NK-92 treated with Interleukin-12 subunit alpha and Interleukin-12 subunit beta, amount 100 ng/mL, for 24 hours (cell line): ENCODE measurements around the gene CCDC92B.

Source experiments
- DNase-seq: peaks from one replicate; lab custom pipeline; 2025; lab: John Stamatoyannopoulos, UW

The CCDC92B gene

DNA sequence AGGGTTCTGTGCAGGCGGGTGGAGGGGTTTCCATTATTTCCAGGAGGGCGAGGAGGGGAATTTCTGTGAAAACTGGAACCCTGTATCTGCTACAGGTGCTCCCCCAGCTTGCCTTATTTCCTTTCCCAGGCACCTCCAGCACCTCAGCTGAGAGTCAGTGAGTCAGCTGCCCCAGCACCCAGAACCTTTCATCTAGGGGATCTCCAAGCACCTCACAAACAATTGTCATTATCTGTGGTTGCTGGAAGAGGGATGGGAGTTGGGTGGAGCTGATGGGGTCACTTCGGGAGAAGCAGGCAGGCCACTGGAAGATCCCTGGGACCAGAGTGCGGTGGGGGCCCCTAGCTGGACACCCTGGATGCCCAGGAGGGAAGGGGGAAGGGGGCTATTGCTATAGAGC lies 27.8 kb downstream of the CCDC92B start:
- DNase-seq, result no peak

DNA sequence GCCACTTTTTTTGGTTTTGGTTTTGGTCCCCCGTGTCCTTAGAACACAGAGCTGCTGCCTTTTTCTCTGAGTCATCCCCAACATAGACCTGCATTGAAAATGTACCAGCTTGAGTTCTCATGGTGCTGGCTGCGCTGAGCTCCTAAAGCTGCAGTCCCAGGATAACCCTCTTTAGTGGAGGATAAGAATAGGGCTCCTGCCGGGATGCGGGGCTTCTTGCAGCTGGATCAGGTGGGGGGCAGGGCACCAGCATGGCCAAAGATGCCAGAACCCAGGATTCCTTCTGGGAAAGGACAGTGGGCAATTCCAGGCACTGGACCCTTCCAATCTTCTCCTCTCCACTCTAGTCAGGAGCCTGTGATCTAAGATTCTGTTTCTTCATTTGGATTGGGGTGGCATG lies 29.6 kb downstream of the CCDC92B start:
- no peak for DNase-seq

DNA sequence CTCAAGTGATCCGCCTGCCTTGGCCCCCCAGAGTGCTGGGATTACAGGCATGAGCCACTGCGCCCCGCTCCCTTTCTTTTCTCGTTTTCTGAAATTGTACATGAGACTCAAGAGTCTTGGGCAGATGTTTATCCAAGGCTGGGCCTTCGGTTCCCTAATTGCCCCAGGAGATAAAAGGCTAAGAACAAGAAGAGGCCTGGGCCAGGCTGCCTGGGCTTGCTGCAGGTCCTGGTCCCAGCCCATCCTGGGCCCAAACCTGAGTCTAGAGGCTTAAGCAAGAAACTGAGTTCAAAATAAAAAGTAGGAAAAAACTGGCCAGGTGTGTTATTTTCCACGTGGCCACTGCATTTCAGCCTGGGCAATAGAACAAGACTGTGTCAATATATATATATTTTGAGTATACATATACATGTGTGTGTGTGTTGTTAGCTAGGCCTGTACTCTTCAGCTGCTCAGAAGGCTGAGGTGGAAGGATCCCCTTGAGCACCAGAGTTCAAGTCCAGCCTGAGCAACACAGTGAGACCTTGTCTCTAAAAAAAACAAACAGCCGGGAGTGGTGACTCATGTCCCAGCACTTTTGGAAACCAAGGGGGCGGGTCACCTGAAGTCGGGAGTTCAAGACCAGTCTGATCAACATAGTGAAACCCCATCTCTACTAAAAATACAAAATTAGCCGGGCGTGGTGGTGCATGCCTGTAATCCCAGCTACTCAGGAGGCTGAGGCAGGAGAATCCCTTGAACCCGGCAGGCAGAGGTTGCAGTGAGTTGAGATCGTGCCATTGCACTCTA lies 31.1 kb downstream of the CCDC92B start:
- DNase-seq, result no peak

DNA sequence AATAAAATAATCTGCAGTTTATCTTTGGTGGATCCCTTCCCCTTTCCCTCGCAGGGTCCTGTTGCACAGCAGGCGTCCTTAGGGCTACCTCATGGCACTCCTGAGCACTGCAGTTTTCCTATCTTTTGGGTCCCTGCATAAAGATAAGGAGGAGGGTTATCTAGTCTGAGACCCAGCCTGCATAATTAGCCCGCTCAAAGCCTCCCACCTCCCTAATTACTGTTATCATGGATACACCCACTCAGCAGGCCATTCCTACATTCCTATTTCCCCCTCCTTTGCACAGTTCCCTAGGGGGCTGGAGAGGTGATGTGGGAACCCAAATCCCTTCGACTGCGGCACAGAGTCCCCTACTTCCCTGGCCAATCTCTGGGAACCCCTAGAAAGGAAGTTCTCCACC lies 32.8 kb downstream of the CCDC92B start:
- DNase-seq, result no peak

DNA sequence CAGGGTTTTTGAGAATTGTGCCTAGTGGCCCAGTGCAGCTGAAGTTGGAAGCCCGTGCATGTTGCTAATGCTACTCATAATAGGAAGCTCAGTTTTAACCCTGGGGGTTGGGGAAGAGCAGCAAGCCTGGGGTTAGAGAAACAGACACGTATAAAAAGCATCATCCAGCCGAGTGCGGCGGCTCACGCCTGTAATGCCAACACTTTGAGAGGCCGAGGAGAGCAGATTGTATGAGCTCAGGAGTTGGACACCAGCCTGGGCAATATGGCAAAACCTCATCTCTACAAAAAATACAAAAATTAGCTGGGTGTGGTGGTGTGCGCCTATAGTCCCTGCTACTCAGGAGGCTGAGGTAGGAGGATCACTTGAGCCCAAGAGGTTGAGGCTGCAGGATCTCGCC lies 35.6 kb downstream of the CCDC92B start:
- DNase-seq, result no peak

DNA sequence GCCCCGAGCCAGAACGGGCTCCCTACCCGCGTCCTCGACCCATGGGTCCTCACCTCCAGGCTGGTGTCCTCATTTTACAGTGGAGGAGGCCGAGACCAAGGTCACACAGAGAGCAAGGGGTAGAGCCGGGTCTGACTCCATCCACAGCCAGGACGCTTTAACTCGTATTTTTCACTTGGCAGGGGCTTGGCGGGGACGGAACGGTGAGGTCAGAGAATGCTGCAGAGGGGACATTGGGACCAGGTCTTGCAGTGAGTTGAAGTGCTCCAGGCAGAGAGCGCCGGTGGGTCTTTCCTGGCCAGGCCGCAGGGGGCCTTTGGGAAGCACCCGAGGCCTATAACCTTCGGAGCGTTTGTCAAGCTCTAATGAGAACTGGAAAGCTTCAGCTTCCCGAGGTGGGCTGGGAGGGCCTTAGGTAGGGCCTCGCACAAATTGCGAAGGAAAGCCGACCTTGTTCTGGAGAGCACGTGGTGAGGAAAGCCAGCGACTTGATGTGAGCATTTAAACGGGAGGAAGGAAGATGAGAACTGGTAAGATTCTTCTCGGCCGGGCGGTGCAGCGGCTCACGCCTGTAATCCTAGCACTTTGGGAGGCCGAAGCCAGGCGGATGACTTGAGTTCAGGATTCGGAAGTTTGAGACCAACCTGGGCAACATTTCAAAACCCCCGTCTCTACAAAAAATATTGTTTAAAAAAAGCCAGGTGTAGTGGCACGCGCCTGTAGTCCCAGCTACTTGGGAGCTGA lies 37.0 kb downstream of the CCDC92B start:
- no peak for DNase-seq

DNA sequence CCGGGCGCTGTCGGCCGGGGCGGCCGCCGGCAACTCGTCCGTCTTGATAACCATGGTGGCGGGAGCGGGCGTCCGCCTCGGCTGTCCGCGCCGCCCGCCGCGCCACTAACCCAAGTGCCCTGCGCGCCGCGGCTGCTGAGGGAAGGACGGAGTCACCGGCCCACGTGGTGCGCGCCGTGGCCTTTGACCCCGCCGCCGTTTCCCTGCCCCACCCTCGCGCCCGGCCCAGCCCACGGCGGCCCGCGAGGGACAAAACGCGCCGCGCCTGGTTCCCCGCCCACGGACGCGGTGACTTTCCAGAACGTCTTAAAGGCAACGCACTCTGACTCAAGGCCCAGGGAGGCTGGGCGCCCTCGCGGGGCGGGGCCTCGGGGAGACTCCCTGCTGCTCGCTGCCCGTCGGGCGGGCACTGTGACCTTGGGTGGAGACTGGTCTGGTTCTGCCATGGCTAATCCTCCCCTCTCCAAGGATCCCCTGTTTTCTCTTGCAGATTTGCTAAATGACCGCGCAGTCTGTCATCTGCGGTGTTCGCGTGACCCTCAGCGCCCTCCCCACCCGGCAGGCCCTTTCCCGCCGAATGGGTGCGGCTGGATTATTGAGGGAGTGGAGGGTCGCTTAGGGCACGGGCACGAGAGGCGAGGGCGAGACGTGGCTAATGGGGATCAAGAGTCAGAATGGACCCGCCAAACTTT lies 37.7 kb downstream of the CCDC92B start, which contains the start of gene CLUH:
TSS of gene CLUH (minus strand) at position 157 of the 692 bp plus-strand sequence. CDS start at position 54, 103 bp downstream.
- DNase-seq, result peak; percentile 78

DNA sequence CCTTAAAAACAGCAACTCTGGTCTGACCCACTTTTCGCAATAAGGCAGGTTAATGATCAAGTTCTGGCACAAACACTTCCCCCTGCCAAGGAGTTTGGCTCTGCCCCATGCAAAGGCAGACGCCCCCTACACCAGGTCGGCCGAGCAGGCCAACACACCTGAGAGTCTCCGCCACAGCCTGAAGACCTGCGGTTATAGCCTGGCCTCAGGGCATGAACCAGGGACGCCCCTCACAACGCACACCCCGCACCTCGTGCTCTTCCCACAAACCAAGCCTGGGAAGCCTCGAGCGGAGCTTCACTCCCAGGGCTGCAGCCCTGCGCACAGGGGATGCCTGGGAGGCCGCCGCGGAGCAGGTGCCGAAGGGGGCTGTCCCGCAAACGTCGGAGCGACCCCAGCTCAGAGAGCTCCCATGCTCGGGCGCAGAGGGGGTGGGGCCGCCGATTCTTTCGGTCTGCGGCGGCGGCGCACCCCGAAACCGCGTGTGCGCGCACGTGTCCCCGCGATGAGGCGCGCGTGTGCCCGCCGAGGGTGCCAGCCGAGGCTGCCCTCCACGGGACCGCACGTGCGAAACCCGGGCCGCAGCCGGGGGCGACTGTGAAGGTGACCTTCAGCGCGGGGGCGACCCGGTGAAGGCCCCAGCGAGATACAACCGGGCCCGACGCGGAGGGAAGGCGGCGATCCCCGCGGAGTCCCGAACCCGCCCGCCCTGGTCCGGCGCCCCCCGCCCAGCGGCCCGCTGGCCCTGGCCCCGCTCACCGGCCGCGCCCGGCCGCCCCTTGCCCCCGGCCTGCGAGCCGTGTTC lies 38.4 kb downstream of the CCDC92B start:
- DNase-seq, result no peak

DNA sequence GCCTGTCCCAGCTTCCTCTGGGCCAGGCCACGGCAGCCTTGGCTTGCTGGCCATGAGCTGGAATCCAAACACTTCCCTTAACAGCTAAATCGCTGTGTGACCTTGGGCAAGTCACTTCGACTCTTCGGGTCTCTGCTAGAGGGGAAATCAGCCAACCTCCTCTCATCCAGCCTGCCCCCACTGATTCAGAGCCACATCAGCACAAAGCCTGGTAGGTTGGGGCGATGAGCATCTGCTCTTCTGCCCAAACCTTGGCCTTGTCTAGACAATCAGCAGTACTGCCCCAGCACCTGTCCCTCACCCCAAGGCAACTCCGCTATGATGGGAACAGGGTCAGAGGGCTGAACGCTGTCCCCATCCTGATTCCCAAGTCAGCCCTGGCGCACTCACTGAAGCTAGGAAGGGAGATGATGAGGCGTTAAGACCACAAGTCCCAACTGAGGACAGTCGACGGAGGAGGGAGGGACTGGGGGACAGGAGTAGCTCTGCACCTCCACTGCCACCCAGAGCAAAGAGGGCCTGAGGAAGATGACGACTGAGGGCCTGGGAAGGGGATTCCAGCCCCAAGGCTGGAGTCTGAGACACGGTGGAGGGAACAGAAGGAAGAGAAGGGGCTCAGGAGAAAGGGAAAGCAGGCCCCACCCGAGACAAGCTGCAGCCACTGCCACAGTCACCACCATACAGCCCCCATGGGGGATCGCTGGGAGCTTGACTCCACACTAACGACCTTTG lies 39.2 kb downstream of the CCDC92B start:
- no peak for DNase-seq

DNA sequence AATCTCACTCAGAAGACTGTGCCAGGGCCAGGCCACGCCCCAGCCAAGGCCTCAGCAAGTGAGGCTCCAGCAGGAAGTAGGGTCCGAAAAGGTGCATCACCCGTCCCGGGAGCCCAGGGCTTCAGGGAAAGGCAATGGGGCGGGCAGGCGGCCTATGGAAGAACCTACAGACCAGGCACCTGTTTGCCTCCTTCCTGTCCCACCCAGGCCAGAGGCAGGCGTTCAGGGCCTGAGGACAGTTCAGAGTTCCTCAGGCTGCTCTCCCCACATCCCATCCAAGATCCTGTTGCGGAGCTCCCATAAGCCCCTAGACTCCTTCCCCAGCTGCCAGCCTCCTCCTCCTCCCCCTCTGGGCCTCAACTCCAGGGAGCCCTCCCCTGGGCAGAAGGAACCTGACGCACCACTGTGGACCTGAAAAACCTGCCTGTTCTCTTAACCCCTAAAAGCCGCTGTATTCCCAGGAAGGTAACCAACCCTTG lies 40.2 kb downstream of the CCDC92B start:
- no peak for DNase-seq

DNA sequence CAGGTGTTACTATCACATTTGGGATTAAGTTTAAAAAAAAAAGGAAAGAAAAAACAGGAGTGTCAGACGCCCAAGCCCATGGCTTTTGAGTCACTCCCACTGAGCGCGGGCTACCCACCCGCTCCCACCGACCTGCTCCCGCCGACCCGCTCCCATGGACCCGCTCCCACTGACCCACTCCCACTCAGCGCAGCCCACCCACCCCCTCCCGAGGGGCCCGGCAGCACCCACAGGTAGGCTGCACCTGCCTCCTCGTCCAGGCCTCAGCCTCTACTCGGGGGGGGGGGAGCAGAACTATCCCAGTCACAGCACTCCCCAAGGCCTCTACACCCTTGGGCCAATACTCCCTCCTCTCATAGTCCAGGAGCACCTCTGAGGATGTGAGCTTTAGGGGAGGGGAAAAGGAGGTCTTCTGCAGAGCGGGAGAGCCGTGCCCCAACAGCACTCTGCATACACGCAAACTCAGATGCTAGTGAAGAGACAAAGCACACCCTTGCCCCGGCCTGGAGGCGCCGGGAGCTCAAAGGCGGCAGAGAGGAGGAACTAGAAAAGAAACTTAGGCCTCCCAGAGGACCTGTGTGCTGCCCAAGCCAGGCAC lies 40.8 kb downstream of the CCDC92B start:
- no peak for DNase-seq

DNA sequence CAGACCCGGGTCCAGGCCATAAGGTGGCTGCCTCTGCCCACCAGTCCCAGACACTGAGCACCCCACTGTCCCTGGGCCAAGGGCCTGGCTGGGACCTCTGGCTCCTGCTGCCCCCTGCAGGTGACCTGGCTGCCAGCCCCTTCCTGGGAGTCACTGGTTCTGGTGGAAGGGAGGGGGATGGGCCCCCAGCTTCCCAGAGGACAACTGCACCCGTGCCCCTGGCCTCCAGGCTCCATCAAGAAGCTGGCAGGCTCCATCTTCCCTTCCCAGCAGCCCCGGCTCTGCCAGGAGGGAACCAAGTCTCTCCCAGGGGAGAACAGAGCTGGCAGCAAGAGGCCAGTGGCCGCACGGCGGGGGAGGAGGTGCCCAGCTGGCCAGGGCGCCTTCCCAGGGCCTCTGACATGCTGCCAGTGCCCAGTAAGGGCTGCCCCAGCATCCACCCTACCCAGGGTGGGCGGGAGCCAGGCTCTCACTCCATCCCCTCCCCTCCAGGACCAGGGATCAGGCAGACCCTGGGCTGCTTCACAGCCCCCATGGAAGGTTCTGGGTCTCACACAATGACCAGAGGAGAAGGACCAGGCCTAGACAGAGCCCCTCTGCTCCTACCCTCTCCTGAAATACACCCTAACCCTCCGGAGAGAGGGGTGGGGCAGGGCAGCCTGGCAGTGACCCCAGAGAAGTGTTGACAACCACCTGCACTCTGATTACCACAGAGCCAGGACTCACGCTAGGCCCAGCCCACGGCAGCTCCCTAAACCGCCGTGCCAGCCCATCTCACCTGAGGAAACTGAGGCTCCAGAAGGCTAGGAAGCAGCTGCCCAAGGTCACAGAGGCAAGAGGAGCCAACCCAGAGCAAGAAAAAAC lies 41.5 kb downstream of the CCDC92B start:
- no peak for DNase-seq

DNA sequence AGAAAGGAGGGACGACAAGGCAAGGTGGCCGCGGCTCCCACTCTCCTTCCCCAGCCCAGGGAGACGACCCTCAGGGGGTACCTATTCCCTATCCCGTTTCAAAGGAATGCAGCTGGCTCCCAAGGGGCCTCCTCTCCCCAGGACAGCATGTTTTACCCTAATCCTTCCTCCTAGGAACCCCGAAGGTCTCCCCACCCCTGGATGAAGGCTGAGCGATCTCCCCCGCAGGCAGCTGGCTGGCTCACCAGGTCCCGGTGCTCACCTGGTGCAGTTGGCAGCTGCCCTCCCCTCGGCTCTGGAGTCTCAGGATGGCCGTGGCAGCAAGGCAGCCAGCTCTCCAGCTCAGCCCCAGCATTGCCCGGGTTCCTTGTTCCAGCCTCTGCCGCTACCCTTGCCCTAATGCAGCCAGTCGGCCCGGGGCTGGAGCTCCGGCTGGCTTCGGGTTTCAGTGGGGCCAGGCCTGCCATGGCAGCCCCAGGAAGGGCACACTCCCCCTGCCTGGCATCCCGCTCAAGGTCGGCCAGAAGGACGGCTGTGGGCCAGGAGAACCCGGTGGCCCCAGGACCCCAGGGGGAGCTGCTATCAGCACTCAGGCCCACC lies 42.4 kb downstream of the CCDC92B start:
- DNase-seq, result no peak

DNA sequence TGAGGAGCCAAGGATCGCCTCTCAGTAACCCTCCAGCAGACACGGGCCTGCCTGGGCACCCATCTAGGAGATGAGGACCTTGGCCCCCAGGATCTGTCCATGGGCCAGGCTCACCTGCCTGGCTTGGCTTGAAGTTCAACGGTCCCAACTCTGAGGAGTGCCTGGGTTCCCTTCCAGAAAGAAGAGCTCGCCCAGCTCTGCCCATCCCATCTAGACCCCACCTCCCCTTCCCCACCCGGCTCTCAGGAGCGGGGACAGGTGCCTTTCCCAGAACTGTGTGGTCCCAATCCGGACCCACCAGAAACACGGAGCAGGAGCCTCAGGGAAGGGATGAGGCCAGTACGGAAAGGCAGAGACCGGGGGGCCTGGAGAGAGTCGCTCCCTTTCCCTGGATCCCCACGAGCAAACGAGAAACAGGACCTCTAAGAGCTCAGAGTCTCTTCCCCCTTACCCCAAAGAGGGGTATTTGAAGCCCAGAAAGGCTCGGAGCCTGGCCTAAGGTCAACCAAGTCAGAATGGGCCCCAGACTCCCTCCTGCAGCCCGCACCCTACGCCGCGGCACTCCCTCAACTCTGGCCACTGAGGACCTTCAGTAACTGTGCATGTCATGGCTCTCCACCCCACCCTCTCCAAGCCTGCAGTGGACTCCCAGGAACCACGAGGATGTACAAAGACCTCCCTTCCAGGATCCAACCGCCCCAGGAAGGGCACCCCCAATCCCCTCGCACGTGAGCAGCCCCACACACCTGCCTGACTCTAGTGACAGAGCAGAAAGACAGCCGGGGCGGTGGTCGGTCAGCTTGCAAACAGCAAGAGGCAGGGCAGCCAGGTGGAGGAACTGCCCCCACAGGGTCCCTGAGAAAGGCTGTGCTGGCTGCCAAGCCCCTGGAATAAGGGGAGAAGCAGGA lies 43.3 kb downstream of the CCDC92B start:
- no peak for DNase-seq

DNA sequence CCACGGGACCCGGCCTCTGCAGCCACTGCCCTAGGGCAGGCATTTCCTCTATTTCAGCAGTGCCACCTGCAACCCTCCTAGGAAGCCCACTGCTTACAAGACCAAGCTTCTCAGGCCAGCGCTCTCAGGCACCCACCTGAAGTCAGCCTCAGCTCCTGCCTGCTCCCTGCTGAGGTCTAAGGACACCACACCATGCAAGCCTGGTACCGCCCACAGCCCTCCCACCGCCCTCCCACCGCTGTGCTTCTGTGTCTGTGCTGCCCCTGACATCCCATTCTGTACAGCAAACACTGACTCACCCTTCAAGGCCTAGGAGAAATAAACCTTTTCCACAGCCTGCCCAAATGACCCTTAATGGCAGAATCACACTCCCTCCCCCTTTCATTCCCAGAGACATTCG lies 44.2 kb downstream of the CCDC92B start:
- no peak for DNase-seq

DNA sequence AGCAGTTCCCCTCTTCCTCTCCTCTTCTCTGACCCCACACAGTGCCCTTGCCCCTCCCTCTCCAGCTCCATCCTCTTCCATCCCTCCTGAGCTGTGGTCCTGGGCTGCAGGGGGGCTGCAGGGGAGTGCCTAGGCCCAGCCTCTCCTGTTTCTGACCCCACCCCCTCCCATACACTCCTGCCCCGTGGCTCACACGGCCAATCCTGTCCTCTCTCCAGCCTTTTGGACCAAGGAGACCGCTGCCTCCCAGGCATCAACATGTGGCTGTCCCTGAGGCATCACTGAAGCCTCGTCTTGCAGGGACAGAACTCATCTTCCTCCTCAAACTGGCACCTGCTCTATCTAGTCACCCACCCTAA lies 44.6 kb downstream of the CCDC92B start:
- no peak for DNase-seq

DNA sequence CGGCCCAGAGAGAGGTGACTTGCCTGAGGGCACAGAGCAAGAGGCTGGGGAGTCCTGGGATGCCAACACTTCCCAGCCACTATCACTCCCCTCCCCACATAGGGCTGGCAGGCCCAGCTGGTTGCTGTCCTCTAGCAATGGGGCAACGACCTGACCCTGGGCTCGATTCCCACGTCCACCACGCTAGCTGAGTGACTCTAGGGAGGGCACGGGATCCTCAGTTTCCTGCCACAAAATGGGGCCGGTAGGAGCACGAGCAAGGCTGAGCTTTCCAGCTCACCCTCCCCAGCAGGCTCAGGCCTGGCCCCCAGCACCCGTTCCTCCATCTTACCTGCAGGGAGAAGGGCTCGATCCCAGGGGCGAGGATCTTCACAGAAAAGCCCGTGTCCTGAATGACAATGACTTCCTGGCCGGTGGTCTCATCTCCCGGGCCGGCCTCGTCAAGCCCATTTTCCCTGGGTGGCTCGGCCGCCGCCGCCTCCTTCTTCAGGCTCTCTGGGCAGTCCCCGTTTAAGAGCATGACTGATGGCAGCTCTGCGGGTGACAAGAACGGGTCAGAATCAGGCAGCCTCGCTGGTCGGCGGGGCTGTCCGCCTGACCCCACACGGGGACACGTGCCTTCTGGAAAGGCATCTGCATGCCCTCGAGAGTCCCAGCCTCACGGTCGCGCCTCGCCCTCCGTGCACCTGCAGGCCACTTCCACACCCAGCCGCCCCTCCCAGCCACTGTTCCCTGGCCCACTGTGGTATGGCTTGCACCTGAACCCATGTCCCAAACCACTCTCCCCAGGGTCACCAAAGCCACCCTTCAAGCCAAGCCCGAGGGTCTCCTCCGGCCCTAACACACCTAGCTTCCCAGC lies 45.2 kb downstream of the CCDC92B start:
- no peak for DNase-seq
